Measurements from ENCODE around the gene TIGD7. TPM values are rescaled to one million over a fixed set of nuclear protein-coding genes. Genes with fewer than 3 reads are reported as not detected.

The TIGD7 gene
- total RNA-seq, 1 donor from 2014 or later, result 7.8 TPM

DNA sequence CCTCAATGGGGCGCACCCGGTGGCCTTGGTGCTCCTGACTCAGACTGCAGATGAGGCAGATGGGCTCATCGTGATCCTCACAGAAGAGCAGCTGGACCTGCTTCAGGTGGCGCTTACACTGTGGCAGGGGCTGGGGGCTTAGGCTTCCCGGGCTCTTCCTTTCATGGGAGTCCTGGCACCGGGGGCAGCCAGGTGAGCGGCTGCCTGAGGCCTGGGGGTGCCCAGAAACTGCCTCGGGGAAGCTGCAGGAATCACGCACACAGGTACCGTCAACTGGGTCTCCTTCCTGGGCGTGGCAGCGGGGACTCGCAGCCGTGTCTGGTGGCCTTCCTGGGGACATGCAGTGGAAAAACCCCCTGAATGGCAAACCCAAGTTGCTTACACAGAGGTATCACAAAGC lies 55.8 kb downstream of the TIGD7 start:
- no peaks in the 10 kb centered on the region for H3K4me1 ChIP-seq (ENCODE audit: control insufficient read depth in 3 of 3, insufficient read depth in 3 of 3, low read length in 3 of 3)
- no peak overlapping the region for H3K9ac ChIP-seq (ENCODE audit: low read depth in 1 of 3, low read length in 3 of 3)
- no peak overlapping the region for H3K4me3 ChIP-seq (ENCODE audit: low read length in 3 of 3)
- H3K36me3 ChIP-seq (ENCODE audit: control insufficient read depth in 3 of 3, insufficient read depth in 3 of 3, low read length in 3 of 3), result no peaks in the 10 kb centered on the region
- H3K27ac ChIP-seq (ENCODE audit: low read depth, low read length), result no peak overlapping the region
- no peaks in the 10 kb centered on the region for H3K27me3 ChIP-seq (ENCODE audit: control insufficient read depth in 3 of 3, insufficient read depth in 3 of 3, low read length in 3 of 3)
- no peaks in the 10 kb centered on the region for H3K9me3 ChIP-seq (ENCODE audit: control insufficient read depth in 3 of 3, low read length in 3 of 3)

GRCh38 chr16:3249020-3249419 lies 56.2 kb downstream of the TIGD7 start:
- Histone ChIP-seq H3K27me3 (ENCODE audit: control insufficient read depth in 3 of 3, insufficient read depth in 3 of 3, low read length in 3 of 3) (no peaks in the 10 kb centered on the region), H3K9ac (ENCODE audit: low read depth in 1 of 3, low read length in 3 of 3) (no peak overlapping the region), H3K36me3 (ENCODE audit: control insufficient read depth in 3 of 3, insufficient read depth in 3 of 3, low read length in 3 of 3) (no peaks in the 10 kb centered on the region), H3K27ac (ENCODE audit: low read depth, low read length) (no peak overlapping the region), H3K4me3 (ENCODE audit: low read length in 3 of 3) (no peak overlapping the region), H3K4me1 (ENCODE audit: control insufficient read depth in 3 of 3, insufficient read depth in 3 of 3, low read length in 3 of 3) (no peaks in the 10 kb centered on the region), H3K9me3 (ENCODE audit: control insufficient read depth in 3 of 3, low read length in 3 of 3) (no peaks in the 10 kb centered on the region)

Other genes with a start within 250 kb of the TIGD7 start
- gene IL32, start 239.8 kb downstream of the TIGD7 start, total RNA-seq, result 25.1 TPM
- gene ZSCAN10, start 206.1 kb downstream of the TIGD7 start, total RNA-seq, result not detected
- 7.3 TPM for gene ZNF205, start 192.8 kb downstream of the TIGD7 start, total RNA-seq
- gene ZNF213, start 170.4 kb downstream of the TIGD7 start, total RNA-seq, result 4.2 TPM
- gene OR1F1, start 117.2 kb downstream of the TIGD7 start, total RNA-seq, result not detected
- 9.4 TPM for gene ZNF200, start 70.3 kb downstream of the TIGD7 start, total RNA-seq
- 0.52 TPM for gene MEFV, start 48.8 kb downstream of the TIGD7 start, total RNA-seq
- gene ZNF263, start 21.9 kb downstream of the TIGD7 start, total RNA-seq, result 30.8 TPM
- 23.5 TPM for gene ZNF75A, start 67 bp upstream of the TIGD7 start, total RNA-seq
- gene OR2C1, start 50.5 kb upstream of the TIGD7 start, total RNA-seq, result not detected
- gene ZSCAN32, start 95.6 kb upstream of the TIGD7 start, total RNA-seq, result 6.8 TPM
- 8.9 TPM for gene ZNF174, start 95.8 kb upstream of the TIGD7 start, total RNA-seq
- 2.1 TPM for gene ZNF597, start 138.1 kb upstream of the TIGD7 start, total RNA-seq
- 15.7 TPM for gene NAA60, start 138.2 kb upstream of the TIGD7 start, total RNA-seq
- not detected for gene C16orf90, start 190.1 kb upstream of the TIGD7 start, total RNA-seq
- gene CLUAP1, start 195.6 kb upstream of the TIGD7 start, total RNA-seq, result 11.5 TPM